Fibroblast of peridontal ligament (primary cell): ENCODE measurements around the gene DPH3.

Experiments used
- DNase-seq: peaks from one replicate; pipeline ENCODE4 v3.0.0-alpha.2; 2010; ENCODE audit errors: extremely low read depth

Gene DPH3

GRCh38 chr3:16255726-16256125, 9.0 kb downstream of the DPH3 start:
- DNase-seq, result no peak

- DNase-seq, result no peak
These were observed 9.4 kb downstream of the DPH3 start for GRCh38 chr3:16255326-16255725.

- no peak for DNase-seq
These were observed 9.8 kb downstream of the DPH3 start for GRCh38 chr3:16254916-16255315.

- no peak for DNase-seq
These were observed 11.1 kb downstream of the DPH3 start for GRCh38 chr3:16253601-16254000.

GRCh38 chr3:16252988-16253387, 11.8 kb downstream of the DPH3 start:
- no peak for DNase-seq

GRCh38 chr3:16252243-16252978, 12.3 kb downstream of the DPH3 start:
- DNase-seq, result peak; percentile 12

- no peak for DNase-seq
These were observed 13.2 kb downstream of the DPH3 start for GRCh38 chr3:16251316-16252085.

GRCh38 chr3:16249886-16250285, 14.9 kb downstream of the DPH3 start:
- no peak for DNase-seq

GRCh38 chr3:16249336-16249735, 15.4 kb downstream of the DPH3 start:
- peak; percentile 50 for DNase-seq

- no peak for DNase-seq
These were observed 16.2 kb downstream of the DPH3 start for GRCh38 chr3:16248556-16248955.

GRCh38 chr3:16247282-16248061, 17.3 kb downstream of the DPH3 start:
- peak; percentile 91 for DNase-seq

GRCh38 chr3:16245609-16246008, 19.1 kb downstream of the DPH3 start:
- DNase-seq, result no peak

- peak; percentile 12 for DNase-seq
These were observed 20.8 kb downstream of the DPH3 start for GRCh38 chr3:16243706-16244490.

GRCh38 chr3:16242177-16242576, 22.6 kb downstream of the DPH3 start:
- DNase-seq, result no peak

GRCh38 chr3:16241225-16241624, 23.5 kb downstream of the DPH3 start:
- no peak for DNase-seq

GRCh38 chr3:16240229-16241023, 24.3 kb downstream of the DPH3 start:
- DNase-seq, result peak; percentile 86

GRCh38 chr3:16239780-16240179, 25.0 kb downstream of the DPH3 start:
- peak; percentile 49 for DNase-seq

GRCh38 chr3:16239086-16239770, 25.5 kb downstream of the DPH3 start:
- no peak for DNase-seq

GRCh38 chr3:16236856-16237393, 27.8 kb downstream of the DPH3 start:
- no peak for DNase-seq
